GM18508 (cell line): ENCODE measurements around the gene LINC01488.

ENCODE experiments used
- ATAC-seq: cut with Tn5 transposase; IDR thresholded peaks from one replicate; pipeline ENCODE4 v1.9.1; 2021; ENCODE audit warnings: moderate number of reproducible peaks; ENCODE audit not compliant: insufficient read depth, unreplicated experiment

Gene LINC01488

GRCh38 chr11:69481393-69481844 lies at the start of gene LINC01488:
Gene LINC01488, plus strand, starts transcription at chr11:69481663.
- no peak for ATAC-seq

GRCh38 chr11:69431893-69432738 lies 49.3 kb upstream of the LINC01488 start:
- ATAC-seq: no peak

- ATAC-seq: no peak
These were observed 47.7 kb upstream of the LINC01488 start for GRCh38 chr11:69433741-69434140.

- ATAC-seq: no peak
These were observed 47.0 kb upstream of the LINC01488 start for GRCh38 chr11:69434471-69434931.

- ATAC-seq: no peak
These were observed 46.1 kb upstream of the LINC01488 start for GRCh38 chr11:69435161-69435986.

- no peak for ATAC-seq
These were observed 45.2 kb upstream of the LINC01488 start for GRCh38 chr11:69436041-69436982.

- no peak for ATAC-seq
These were observed 44.2 kb upstream of the LINC01488 start for GRCh38 chr11:69437001-69437875.

GRCh38 chr11:69437876-69438205 lies 43.6 kb upstream of the LINC01488 start:
- ATAC-seq: no peak

- no peak for ATAC-seq
These were observed 43.1 kb upstream of the LINC01488 start for GRCh38 chr11:69438286-69438920.

GRCh38 chr11:69439127-69439526 lies 42.3 kb upstream of the LINC01488 start:
- ATAC-seq: no peak

- ATAC-seq: no peak
These were observed 41.6 kb upstream of the LINC01488 start for GRCh38 chr11:69439651-69440464.

GRCh38 chr11:69440876-69441275 lies 40.6 kb upstream of the LINC01488 start:
- ATAC-seq: no peak

- ATAC-seq: no peak
These were observed 39.3 kb upstream of the LINC01488 start for GRCh38 chr11:69442012-69442806.

- ATAC-seq: no peak
These were observed 38.7 kb upstream of the LINC01488 start for GRCh38 chr11:69442807-69443137.

GRCh38 chr11:69443138-69443967 lies 38.1 kb upstream of the LINC01488 start:
- ATAC-seq: no peak

GRCh38 chr11:69443968-69444364 lies 37.5 kb upstream of the LINC01488 start:
- ATAC-seq: no peak
